Calu3 (cell line): ENCODE data around the gene PRKCA. TPM values are rescaled to one million over a fixed set of nuclear protein-coding genes. Genes with fewer than 3 reads are reported as not detected.
"Not testable (repeated sequence)": the region's sequence is repeated elsewhere in the genome, so short reads cannot be mapped to it uniquely, and the experiment has no call there.

Experiments
- BruUV-seq: library from RNA; stranded (reverse); fragments of 400-500 nt; replicated peaks from 2 replicates; lab custom pipeline; 2021; lab: Mats Ljungman, UMichigan
- CTCF ChIA-PET: fragments of 300-600 bp; sonication (Branson Sonifier 250); formaldehyde crosslinking; loops from one replicate; lab custom pipeline; 2022; ENCODE audit warnings: antibody characterized with exemption; lab: Charles Lee
- DNase-seq: peaks from one replicate; pipeline ENCODE4 v3.0.0; 2022
- H3K27ac Mint-ChIP-seq: one replicate; pipeline ENCODE4 v1.8.0; 2022; ENCODE audit warnings: mixed read lengths; ENCODE audit not compliant: unreplicated experiment
- H3K27me3 Mint-ChIP-seq: one replicate; pipeline ENCODE4 v1.8.0; 2022; ENCODE audit warnings: mixed read lengths; ENCODE audit not compliant: unreplicated experiment
- H3K36me3 Mint-ChIP-seq: one replicate; pipeline ENCODE4 v1.8.0; 2022; ENCODE audit warnings: mild to moderate bottlenecking, moderate library complexity, mixed read lengths; ENCODE audit not compliant: insufficient read depth, unreplicated experiment
- H3K4me1 Mint-ChIP-seq: one replicate; pipeline ENCODE4 v1.8.0; 2022; ENCODE audit warnings: mild to moderate bottlenecking, low read depth, mixed read lengths; ENCODE audit not compliant: unreplicated experiment
- H3K4me3 Mint-ChIP-seq: one replicate; pipeline ENCODE4 v1.8.0; 2022; ENCODE audit warnings: mild to moderate bottlenecking, low read depth, moderate library complexity, mixed read lengths; ENCODE audit not compliant: unreplicated experiment
- H3K9me3 Mint-ChIP-seq: one replicate; pipeline ENCODE4 v1.8.0; 2022; ENCODE audit warnings: low read depth, mixed read lengths; ENCODE audit not compliant: unreplicated experiment
- CTCF ChIP-seq: fragments of 200-600 bp; IDR thresholded peaks from one replicate; pipeline ENCODE4 v1.8.0; 2022; ENCODE audit warnings: antibody characterized with exemption; ENCODE audit not compliant: unreplicated experiment
- intact Hi-C: fragments of 100-400 bp; cut with micrococcal nuclease; formaldehyde crosslinking; loops from one replicate; pipeline ENCODE4 v1.10.0; 2022; ENCODE audit not compliant: unreplicated experiment
- total RNA-seq: library from RNA; stranded (reverse); gene quantifications from 2 replicates; pipeline ENCODE4 v1.2.3, GENCODE V29; 2022

The PRKCA gene
- total RNA-seq, 1 experiment from 2014 or later: 126 TPM

DNA sequence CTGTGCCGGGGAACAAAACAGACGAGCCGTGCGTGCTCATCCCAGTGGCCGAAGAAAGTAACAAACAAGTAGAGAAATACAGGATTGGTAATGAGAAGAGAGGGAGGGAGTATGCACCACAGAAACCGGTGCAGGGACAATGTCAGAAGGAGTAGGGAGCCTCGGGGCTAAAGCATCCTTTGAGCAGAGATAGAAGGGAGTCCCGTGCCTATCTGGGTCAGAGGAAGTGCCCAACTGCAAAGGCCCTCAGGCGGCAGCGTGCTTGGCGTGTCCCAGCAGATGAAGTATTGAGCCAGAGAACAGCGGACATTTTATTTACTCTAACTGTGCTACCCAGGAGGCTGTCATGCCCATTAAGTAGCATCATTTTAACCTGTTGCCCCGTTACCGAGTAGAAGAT is 417.6 kb downstream of the PRKCA start:
- no TSS peak for BruUV-seq
- H3K4me1 Mint-ChIP-seq: peaks cover 25% of the 10 kb centered on the region
- CTCF ChIA-PET: no interaction called here

GRCh38 chr17:66720567-66720966 is 418.2 kb downstream of the PRKCA start:
- DNase-seq: no peak
- Mint-ChIP-seq H3K36me3 (peaks cover 21% of the 10 kb centered on the region), H3K9me3 (no peaks in the 10 kb centered on the region), H3K4me1 (peaks cover 30% of the 10 kb centered on the region), H3K4me3 (no peak overlapping the region), H3K27ac (no peak overlapping the region), H3K27me3 (no peaks in the 10 kb centered on the region)
- TF ChIP-seq CTCF: no peak
- no TSS peak for BruUV-seq
- CTCF ChIA-PET: no interaction called here
- intact Hi-C loops: no loop called here

More for the DNA sequence above, 417.6 kb downstream of the PRKCA start:
- Mint-ChIP-seq H3K9me3 (no peaks in the 10 kb centered on the region), H3K36me3 (peaks cover 22% of the 10 kb centered on the region), H3K27me3 (no peaks in the 10 kb centered on the region), H3K27ac (no peak overlapping the region), H3K4me3 (no peak overlapping the region)
- DNase-seq: no peak
- no peak for TF ChIP-seq CTCF
- intact Hi-C loops: no loop called here

- no peaks in the 10 kb centered on the region for H3K27me3 Mint-ChIP-seq
- CTCF ChIA-PET: no interaction called here
- peaks cover 15% of the 10 kb centered on the region for H3K36me3 Mint-ChIP-seq
- no peak for TF ChIP-seq CTCF
- intact Hi-C loops: no loop called here
- DNase-seq: no peak
- BruUV-seq: no TSS peak
- H3K4me1 Mint-ChIP-seq: peaks cover 28% of the 10 kb centered on the region
- H3K9me3 Mint-ChIP-seq: no peaks in the 10 kb centered on the region
- H3K27ac Mint-ChIP-seq: no peak overlapping the region
- no peak overlapping the region for H3K4me3 Mint-ChIP-seq
Measured at GRCh38 chr17:66722341-66722740, 419.9 kb downstream of the PRKCA start.

- H3K9me3 Mint-ChIP-seq: no peaks in the 10 kb centered on the region
- H3K4me1 Mint-ChIP-seq: peaks cover 21% of the 10 kb centered on the region
- no peaks in the 10 kb centered on the region for H3K27me3 Mint-ChIP-seq
- H3K36me3 Mint-ChIP-seq: peaks cover 9% of the 10 kb centered on the region
- TF ChIP-seq CTCF: no peak
- H3K27ac Mint-ChIP-seq: no peak overlapping the region
- BruUV-seq: no TSS peak
- DNase-seq: no peak
- intact Hi-C loops: no loop called here
- CTCF ChIA-PET: no interaction called here
- H3K4me3 Mint-ChIP-seq: no peak overlapping the region
Measured at GRCh38 chr17:66724581-66725341, 422.3 kb downstream of the PRKCA start.

DNA sequence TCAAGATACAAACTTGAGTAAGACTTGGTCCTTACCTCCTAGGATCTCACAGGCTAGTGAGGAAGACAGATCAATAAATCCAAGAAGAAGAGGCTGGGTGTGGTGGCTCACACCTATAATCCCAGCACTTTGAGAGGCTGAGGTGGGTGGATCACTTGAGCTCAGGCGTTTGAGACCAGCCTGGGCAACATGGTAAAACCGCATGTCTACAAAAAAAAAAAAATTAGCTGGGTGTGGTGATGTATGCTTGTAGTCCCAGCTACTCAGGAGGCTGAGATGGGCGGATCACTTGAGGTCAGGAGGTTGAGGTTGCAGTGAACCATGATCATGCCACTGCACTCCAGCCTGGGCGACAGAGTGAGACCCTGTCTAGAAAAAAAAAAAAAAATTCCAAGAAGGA is 423.0 kb downstream of the PRKCA start:
- H3K27ac Mint-ChIP-seq, BruUV-seq, H3K4me3 Mint-ChIP-seq, intact Hi-C loops, H3K27me3 Mint-ChIP-seq, CTCF ChIA-PET, H3K9me3 Mint-ChIP-seq, H3K36me3 Mint-ChIP-seq, DNase-seq: not testable (repeated sequence)
- peaks cover 21% of the 10 kb centered on the region for H3K4me1 Mint-ChIP-seq
